H9 (cell line): ENCODE results near the gene PLEKHA7. TPM values are rescaled to one million over a fixed set of nuclear protein-coding genes. Genes with fewer than 3 reads are reported as not detected.

ENCODE experiments used
- DNase-seq: peaks from one replicate; pipeline ENCODE4 v3.0.0-alpha.2; 2017
- H2AFZ ChIP-seq: one replicate; pipeline ENCODE4 v1.6.1; 2013; ENCODE audit warnings: mild to moderate bottlenecking, low read length, control low read depth, moderate library complexity
- H2AK5ac ChIP-seq: 2 replicates; pipeline ENCODE4 v1.6.1; 2013; ENCODE audit warnings: low read length, control low read depth, mixed read lengths; ENCODE audit not compliant: insufficient read length
- H2BK120ac ChIP-seq: one replicate; pipeline ENCODE4 v1.6.1; 2013; ENCODE audit warnings: low read depth, mild to moderate bottlenecking, low read length, control low read depth, inconsistent platforms; ENCODE audit not compliant: poor library complexity, severe bottlenecking
- H2BK12ac ChIP-seq: 2 replicates; pipeline ENCODE4 v1.6.1; 2013; ENCODE audit warnings: low read length, control low read depth, mixed read lengths, low read depth; ENCODE audit not compliant: insufficient read length
- H2BK15ac ChIP-seq: 2 replicates; pipeline ENCODE4 v1.6.1; 2013; ENCODE audit warnings: low read depth, low read length, control low read depth
- H2BK20ac ChIP-seq: one replicate; pipeline ENCODE4 v1.6.1; 2013; ENCODE audit warnings: low read depth, mild to moderate bottlenecking, low read length, control low read depth, inconsistent platforms; ENCODE audit not compliant: poor library complexity, severe bottlenecking
- H2BK5ac ChIP-seq: 2 replicates; pipeline ENCODE4 v1.6.1; 2013; ENCODE audit warnings: low read length, control low read depth, mixed read lengths; ENCODE audit not compliant: insufficient read length
- H3K14ac ChIP-seq: 2 replicates; pipeline ENCODE4 v1.6.1; 2013; ENCODE audit warnings: low read length, control low read depth; ENCODE audit not compliant: insufficient read depth
- H3K18ac ChIP-seq: 2 replicates; pipeline ENCODE4 v1.6.1; 2013; ENCODE audit warnings: low read depth, mild to moderate bottlenecking, mixed read lengths, low read length, control low read depth; ENCODE audit not compliant: insufficient read length
- H3K23ac ChIP-seq: 2 replicates; pipeline ENCODE4 v1.6.1; 2013; ENCODE audit warnings: low read length, control low read depth, mixed read lengths, low read depth; ENCODE audit not compliant: insufficient read length
- H3K23me2 ChIP-seq: 2 replicates; pipeline ENCODE4 v1.6.1; 2013; ENCODE audit warnings: low read depth, mild to moderate bottlenecking, mixed read lengths, low read length, control low read depth; ENCODE audit not compliant: insufficient read length, poor library complexity, severe bottlenecking
- H3K27ac ChIP-seq: 2 replicates; pipeline ENCODE4 v1.5.1; 2013; ENCODE audit warnings: low read length, control low read depth, mixed read lengths, low read depth; ENCODE audit not compliant: insufficient read length
- H3K27me3 ChIP-seq: 2 replicates; pipeline ENCODE4 v1.6.1; 2013; ENCODE audit warnings: low read length, control low read depth, inconsistent platforms; ENCODE audit not compliant: insufficient read depth
- H3K4ac ChIP-seq: 2 replicates; pipeline ENCODE4 v1.6.1; 2013; ENCODE audit warnings: low read depth, mild to moderate bottlenecking, control low read depth, inconsistent platforms, low read length, moderate library complexity
- H3K4me1 ChIP-seq: 2 replicates; pipeline ENCODE4 v1.6.1; 2013; ENCODE audit warnings: low read length, control low read depth, inconsistent platforms; ENCODE audit not compliant: insufficient read depth
- H3K4me2 ChIP-seq: 2 replicates; pipeline ENCODE4 v1.6.1; 2013; ENCODE audit warnings: low read length, control low read depth, mixed read lengths; ENCODE audit not compliant: insufficient read length, insufficient read depth
- H3K56ac ChIP-seq: 2 replicates; pipeline ENCODE4 v1.6.1; 2013; ENCODE audit warnings: low read depth, mild to moderate bottlenecking, mixed read lengths, low read length, control low read depth; ENCODE audit not compliant: insufficient read length
- H3K79me1 ChIP-seq: 2 replicates; pipeline ENCODE4 v1.6.1; 2013; ENCODE audit warnings: low read depth, mild to moderate bottlenecking, moderate library complexity, low read length, control low read depth, inconsistent platforms; ENCODE audit not compliant: insufficient read depth, poor library complexity, severe bottlenecking
- H3K79me2 ChIP-seq: 2 replicates; pipeline ENCODE4 v1.6.1; 2013; ENCODE audit warnings: low read length, control low read depth, inconsistent platforms; ENCODE audit not compliant: insufficient read depth
- H3K9ac ChIP-seq: 2 replicates; pipeline ENCODE4 v1.6.1; 2013; ENCODE audit warnings: low read length, control low read depth, mixed read lengths; ENCODE audit not compliant: insufficient read length; ENCODE audit errors: extremely low read depth
- H3K9me3 ChIP-seq: one replicate; pipeline ENCODE4 v1.6.1; 2013; ENCODE audit warnings: low read depth, low read length, inconsistent platforms; ENCODE audit not compliant: control insufficient read depth
- H3T11ph ChIP-seq: one replicate; pipeline ENCODE4 v1.6.1; 2013; ENCODE audit warnings: mild to moderate bottlenecking, low read length, control low read depth, inconsistent platforms
- H4K20me1 ChIP-seq: one replicate; pipeline ENCODE4 v1.6.1; 2013; ENCODE audit not compliant: control insufficient read depth, insufficient read length, insufficient read depth
- H4K5ac ChIP-seq: 2 replicates; pipeline ENCODE4 v1.6.1; 2013; ENCODE audit warnings: low read depth, mild to moderate bottlenecking, mixed read lengths, low read length, control low read depth; ENCODE audit not compliant: insufficient read length
- H4K8ac ChIP-seq: replicated peaks from 2 replicates; pipeline ENCODE4 v1.6.1; 2013; ENCODE audit warnings: low read length, control low read depth, mixed read lengths, low read depth; ENCODE audit not compliant: insufficient read length
- H4K91ac ChIP-seq: 2 replicates; pipeline ENCODE4 v1.6.1; 2013; ENCODE audit warnings: low read depth, mild to moderate bottlenecking, moderate library complexity, mixed read lengths, low read length, control low read depth; ENCODE audit not compliant: insufficient read length
- H3K27ac Mint-ChIP-seq, 3 experiments: 2 replicates in 2 of 3; 3 replicates in 1 of 3; pipeline ENCODE4 v1.8.0; 2020 to 2021; ENCODE audit warnings: mixed read lengths in 3 of 3, mild to moderate bottlenecking in 1 of 3, moderate library complexity in 1 of 3
- H3K27me3 Mint-ChIP-seq: 2 replicates; pipeline ENCODE4 v1.8.0; 2021; ENCODE audit warnings: low read depth, mild to moderate bottlenecking, moderate library complexity, mixed read lengths
- H3K36me3 Mint-ChIP-seq, 3 experiments: 2 replicates in 2 of 3; 3 replicates in 1 of 3; pipeline ENCODE4 v1.8.0; 2020 to 2021; ENCODE audit warnings: low read depth in 3 of 3, mixed read lengths in 3 of 3; ENCODE audit not compliant: insufficient read depth in 1 of 3
- H3K4me1 Mint-ChIP-seq, 2 experiments: 2 replicates each; pipeline ENCODE4 v1.8.0; 2020; ENCODE audit warnings: mixed read lengths in 2 of 2
- H3K4me3 Mint-ChIP-seq, 2 experiments: 2 replicates in 1 of 2; 3 replicates in 1 of 2; pipeline ENCODE4 v1.8.0; 2020 to 2021; ENCODE audit warnings: mild to moderate bottlenecking in 2 of 2, mixed read lengths in 2 of 2, moderate library complexity in 1 of 2
- H3K9me3 Mint-ChIP-seq, 2 experiments: 2 replicates in 1 of 2; 3 replicates in 1 of 2; pipeline ENCODE4 v1.8.0; 2020; ENCODE audit warnings: mild to moderate bottlenecking in 2 of 2, mixed read lengths in 2 of 2, moderate library complexity in 1 of 2
- CTCF ChIP-seq: fragments of 200-600 bp; sonication (generic); conservative IDR thresholded peaks from 3 replicates; pipeline ENCODE4 v1.8.0; 2021; ENCODE audit warnings: antibody characterized with exemption, mild to moderate bottlenecking
- WGBS: extraction: QIAGEN DNeasy Blood & Tissue Kit; methylation state at CpG from one replicate; pipeline ENCODE4 v1.1.7; 2013; ENCODE audit warnings: missing lambda C conversion rate, low lambda C conversion rate, mixed read lengths; ENCODE audit not compliant: insufficient read length; ENCODE audit errors: extremely low coverage; 5-methylcytosine and 5-hydroxymethylcytosine counted together
- total RNA-seq: library from RNA; stranded (reverse); gene quantifications from 2 replicates; pipeline ENCODE4 v1.2.1, GENCODE V29; 2021

Gene PLEKHA7
- total RNA-seq, 1 experiment from 2014 or later: 21.0 TPM

DNA sequence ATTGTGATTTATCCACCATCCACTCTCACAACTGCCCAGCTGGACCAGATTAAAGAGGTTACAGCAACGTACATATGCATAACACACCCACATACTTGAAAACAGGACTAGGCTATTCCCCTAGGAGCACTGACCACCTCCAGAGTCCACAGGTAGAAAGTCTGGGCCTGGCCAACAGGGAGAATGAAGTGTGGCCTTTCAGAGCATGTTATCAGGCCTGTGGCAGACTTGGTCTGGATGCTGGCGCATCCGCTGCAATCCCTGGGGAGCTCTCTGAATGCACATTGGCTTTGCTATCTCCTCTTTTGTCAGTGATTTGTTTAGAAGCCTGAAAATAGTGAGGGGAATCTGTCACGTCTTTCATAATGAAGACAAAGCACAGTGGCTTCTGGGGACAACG, 189.1 kb downstream of the PLEKHA7 start:
- no peaks in the 10 kb centered on the region for H4K20me1 ChIP-seq
- H3K27ac ChIP-seq: no peak overlapping the region
- no peak overlapping the region for H3K23ac ChIP-seq
- Mint-ChIP-seq H3K36me3 (peaks cover 0 to 10% (median 7%) of the 10 kb centered on the region in 3 experiments; a peak in 3 of 7 replicates), H3K4me1 (peaks cover 16 to 18% of the 10 kb centered on the region in 2 experiments), H3K4me3 (no peak overlapping the region), H3K27me3 (no peaks in the 10 kb centered on the region), H3K9me3 (no peaks in the 10 kb centered on the region), H3K27ac (peak overlapping the region in 1 of 3 experiments; percentile 60; a peak in 2 of 7 replicates)
- H3K4ac ChIP-seq: no peak overlapping the region
- no peaks in the 10 kb centered on the region for H3K4me1 ChIP-seq
- H3K27me3 ChIP-seq: no peaks in the 10 kb centered on the region
- H2AK5ac ChIP-seq: no peak overlapping the region
- no peak overlapping the region for H2BK12ac ChIP-seq
- no peak overlapping the region for H3K4me2 ChIP-seq
- no peak for DNase-seq
- no peaks in the 10 kb centered on the region for H3K9me3 ChIP-seq
- H3K18ac ChIP-seq: no peak overlapping the region
- WGBS: no CpG with 5 or more reads among the region's 5 CpGs
- H2BK20ac ChIP-seq: no peak overlapping the region
- H2BK120ac ChIP-seq: no peak overlapping the region
- H3K79me2 ChIP-seq: no peaks in the 10 kb centered on the region
- no peak overlapping the region for H3K14ac ChIP-seq
- H3K79me1 ChIP-seq: no peaks in the 10 kb centered on the region
- no peaks in the 10 kb centered on the region for H3K23me2 ChIP-seq
- no peak overlapping the region for H2AFZ ChIP-seq
- H4K8ac ChIP-seq: no peak overlapping the region
- no peak overlapping the region for H3K56ac ChIP-seq
- H4K5ac ChIP-seq: no peak overlapping the region
- TF ChIP-seq CTCF: no peak
- H4K91ac ChIP-seq: no peak overlapping the region
- H3T11ph ChIP-seq: no peak overlapping the region
- H3K9ac ChIP-seq: no peak overlapping the region
- no peak overlapping the region for H2BK5ac ChIP-seq
- no peak overlapping the region for H2BK15ac ChIP-seq
